NB4 (cell line): ENCODE measurements around the gene DUSP7.

Source experiments
- TF ChIP-seq, protein P1 (sequence below): IDR thresholded peaks from one replicate; pipeline ENCODE4 v1.5.1; 2012; ENCODE audit warnings: low read depth, low read length
- TF ChIP-seq, protein P2 (sequence below): IDR thresholded peaks from 2 replicates; pipeline ENCODE4 v1.6.1; 2011; ENCODE audit warnings: low read depth, low read length

- TF ChIP-seq, protein P1, sequence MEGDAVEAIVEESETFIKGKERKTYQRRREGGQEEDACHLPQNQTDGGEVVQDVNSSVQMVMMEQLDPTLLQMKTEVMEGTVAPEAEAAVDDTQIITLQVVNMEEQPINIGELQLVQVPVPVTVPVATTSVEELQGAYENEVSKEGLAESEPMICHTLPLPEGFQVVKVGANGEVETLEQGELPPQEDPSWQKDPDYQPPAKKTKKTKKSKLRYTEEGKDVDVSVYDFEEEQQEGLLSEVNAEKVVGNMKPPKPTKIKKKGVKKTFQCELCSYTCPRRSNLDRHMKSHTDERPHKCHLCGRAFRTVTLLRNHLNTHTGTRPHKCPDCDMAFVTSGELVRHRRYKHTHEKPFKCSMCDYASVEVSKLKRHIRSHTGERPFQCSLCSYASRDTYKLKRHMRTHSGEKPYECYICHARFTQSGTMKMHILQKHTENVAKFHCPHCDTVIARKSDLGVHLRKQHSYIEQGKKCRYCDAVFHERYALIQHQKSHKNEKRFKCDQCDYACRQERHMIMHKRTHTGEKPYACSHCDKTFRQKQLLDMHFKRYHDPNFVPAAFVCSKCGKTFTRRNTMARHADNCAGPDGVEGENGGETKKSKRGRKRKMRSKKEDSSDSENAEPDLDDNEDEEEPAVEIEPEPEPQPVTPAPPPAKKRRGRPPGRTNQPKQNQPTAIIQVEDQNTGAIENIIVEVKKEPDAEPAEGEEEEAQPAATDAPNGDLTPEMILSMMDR, result no peak
- TF ChIP-seq, protein P2, sequence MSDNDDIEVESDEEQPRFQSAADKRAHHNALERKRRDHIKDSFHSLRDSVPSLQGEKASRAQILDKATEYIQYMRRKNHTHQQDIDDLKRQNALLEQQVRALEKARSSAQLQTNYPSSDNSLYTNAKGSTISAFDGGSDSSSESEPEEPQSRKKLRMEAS, result no peak
These were observed 17.1 kb upstream of the DUSP7 start for GRCh38 chr3:52073490-52073889.
